Gastroesophageal sphincter (tissue), 4 donors: ENCODE data around the gene BTBD18. TPM values are rescaled to one million over a fixed set of nuclear protein-coding genes. Genes with fewer than 3 reads are reported as not detected.
"Not testable (repeated sequence)": the region's sequence is repeated elsewhere in the genome, so short reads cannot be mapped to it uniquely, and the experiment has no call there.

Source experiments
- ATAC-seq: fragments of 150-250 bp; one replicate; pipeline ENCODE4 v1.9.1; 2016; ENCODE audit warnings: mild to moderate bottlenecking, moderate library complexity
- H3K27ac ChIP-seq, 4 donors: fragments of 200-600 bp; sonication (generic) in 3 of 4; 1 replicate in 3 of 4; 2 replicates in 1 of 4; pipeline ENCODE4 v1.5.1; 2016 to 2019
- H3K27me3 ChIP-seq: fragments of 200-600 bp; sonication (generic); one replicate; pipeline ENCODE4 v1.5.1; 2019
- H3K36me3 ChIP-seq, 2 donors: fragments of 200-600 bp; sonication (generic); one replicate each; pipeline ENCODE4 v1.5.1; 2019; ENCODE audit warnings: control low read depth in 1 of 2
- H3K4me1 ChIP-seq, 3 donors: fragments of 200-600 bp; sonication (generic); 1 replicate in 2 of 3; 2 replicates in 1 of 3; pipeline ENCODE4 v1.5.1; 2016 to 2019; ENCODE audit warnings: control low read depth in 2 of 3
- H3K4me3 ChIP-seq, 2 donors: fragments of 200-600 bp; sonication (generic); one replicate each; pipeline ENCODE4 v1.5.1; 2019; ENCODE audit warnings: mild to moderate bottlenecking in 1 of 2, moderate library complexity in 1 of 2
- H3K9me3 ChIP-seq, 3 donors: fragments of 200-600 bp; sonication (generic); one replicate each; pipeline ENCODE4 v1.5.1; 2017 to 2019; ENCODE audit warnings: control low read depth in 2 of 3
- CTCF ChIP-seq, 4 experiments: fragments of 200-600 bp in 2 of 4; fragments of 450-650 bp in 2 of 4; sonication (generic) in 1 of 4; IDR thresholded peaks; one replicate each; pipeline ENCODE4 v1.5.1; 2017 to 2019; ENCODE audit warnings: antibody characterized with exemption in 4 of 4, mild to moderate bottlenecking in 2 of 4, moderate library complexity in 2 of 4
- EP300 ChIP-seq: sonication (generic); formaldehyde crosslinking; IDR thresholded peaks from one replicate; pipeline ENCODE4 v1.6.1; 2017; ENCODE audit warnings: antibody characterized with exemption, mild to moderate bottlenecking
- POLR2A ChIP-seq, 2 donors: fragments of 450-650 bp; IDR thresholded peaks; one replicate each; pipeline ENCODE4 v1.6.1; 2017; ENCODE audit warnings: antibody characterized with exemption in 2 of 2, mild to moderate bottlenecking in 2 of 2, moderate library complexity in 1 of 2
- POLR2AphosphoS5 ChIP-seq: sonication (generic); formaldehyde crosslinking; IDR thresholded peaks from one replicate; pipeline ENCODE4 v1.6.1; 2017; ENCODE audit warnings: antibody characterized with exemption
- WGBS, 2 donors: methylation state at CpG; one replicate each; pipeline ENCODE4 v1.1.5; 2018; ENCODE audit warnings: low coverage in 1 of 2; 5-methylcytosine and 5-hydroxymethylcytosine counted together
- total RNA-seq, 4 donors: library from RNA; depleted of rRNA; stranded (reverse); fragments of >200 nt; gene quantifications; one replicate each; pipeline ENCODE4 v1.1.0, GENCODE V29; 2016

Gene BTBD18
- total RNA-seq, 4 donors from 2014 or later = not detected

- H3K36me3 ChIP-seq = peaks cover 0 to 5% of the 10 kb centered on the region in 2 donors
- H3K27ac ChIP-seq = peak within 1 kb of the TSS; percentile 88 to 98 (median 92)
- H3K9me3 ChIP-seq = no peaks in the 10 kb centered on the region
- no peaks in the 10 kb centered on the region for H3K27me3 ChIP-seq
- peaks cover 9 to 50% (median 25%) of the 10 kb centered on the region in 3 donors for H3K4me1 ChIP-seq
- H3K4me3 ChIP-seq = peak within 1 kb of the TSS; percentile 82 to 97
- TF ChIP-seq POLR2AphosphoS5 = peak; percentile 79
- peak; percentile 32 to 41 for TF ChIP-seq POLR2A (IDR thresholded peaks at IDR 0.05)
- no peak for TF ChIP-seq EP300
- 0% methylated on average over 15 to 16 of the region's 53 CpGs for WGBS, 2 donors
- peak; percentile 98 for ATAC-seq
These were observed 39.1 kb downstream of the BTBD18 start, which contains the start of gene TMX2 for GRCh38 chr11:57712256-57713150. TSS of gene TMX2 (plus strand) at chr11:57712593. CDS start at chr11:57712619, 26 bp downstream.

- TF ChIP-seq CTCF (IDR thresholded peaks at IDR 0.05) (no peak), POLR2A (IDR thresholded peaks at IDR 0.05) (peak; percentile 32 to 41), EP300 (no peak), POLR2AphosphoS5 (peak; percentile 2)
- Histone ChIP-seq H3K4me3 (peak within 1 kb of the TSS; percentile 82 to 97), H3K36me3 (peaks cover 0 to 9% of the 10 kb centered on the region in 2 donors), H3K27ac (peak within 1 kb of the TSS; percentile 88 to 98 (median 92)), H3K4me1 (peaks cover 9 to 50% (median 25%) of the 10 kb centered on the region in 3 donors), H3K27me3 (no peaks in the 10 kb centered on the region), H3K9me3 (no peaks in the 10 kb centered on the region)
- peak; percentile 52 for ATAC-seq
- 2 to 3% methylated on average over 11 to 27 of the region's 51 CpGs for WGBS, 2 donors
These were observed 40.0 kb downstream of the BTBD18 start, which contains the start of gene MED19 for GRCh38 chr11:57711414-57712255. TSS of gene MED19 (minus strand) at chr11:57712215. CDS start at chr11:57712179, 36 bp downstream.

- Histone ChIP-seq H3K4me1 (peaks cover 9 to 45% (median 23%) of the 10 kb centered on the region in 3 donors), H3K4me3 (no peak overlapping the region), H3K36me3 (peaks cover 0 to 17% of the 10 kb centered on the region in 2 donors), H3K27me3 (no peaks in the 10 kb centered on the region), H3K27ac (no peak overlapping the region), H3K9me3 (no peaks in the 10 kb centered on the region)
- ATAC-seq = no peak
- no peak for TF ChIP-seq POLR2AphosphoS5
- no peak for TF ChIP-seq POLR2A (IDR thresholded peaks at IDR 0.05)
- TF ChIP-seq CTCF (IDR thresholded peaks at IDR 0.05) = no peak
- TF ChIP-seq EP300 = no peak
- 88 to 93% methylated on average over 3 to 5 of the region's 5 CpGs for WGBS, 2 donors
These were observed 41.7 kb downstream of the BTBD18 start for GRCh38 chr11:57709802-57710367.

GRCh38 chr11:57705432-57705831 is 46.2 kb downstream of the BTBD18 start:
- 80 to 81% methylated on average over 3 to 5 of the region's 8 CpGs for WGBS, 2 donors
- H3K4me1 ChIP-seq = peaks cover 0 to 12% (median 0%) of the 10 kb centered on the region in 3 donors
- H3K4me3 ChIP-seq, H3K27ac ChIP-seq, H3K9me3 ChIP-seq, H3K27me3 ChIP-seq, ATAC-seq: not testable (repeated sequence)
- peaks cover 0 to 59% of the 10 kb centered on the region in 2 donors for H3K36me3 ChIP-seq

- no peaks in the 10 kb centered on the region for H3K9me3 ChIP-seq
- H3K36me3 ChIP-seq = peaks cover 0 to 64% of the 10 kb centered on the region in 2 donors
- H3K4me3 ChIP-seq = no peak overlapping the region
- no peaks in the 10 kb centered on the region for H3K27me3 ChIP-seq
- peaks cover 0 to 7% (median 0%) of the 10 kb centered on the region in 3 donors for H3K4me1 ChIP-seq
- WGBS, 2 donors = 59 to 86% methylated on average over 2 to 6 of the region's 6 CpGs
- ATAC-seq = no peak
- TF ChIP-seq POLR2A (IDR thresholded peaks at IDR 0.05) (no peak), POLR2AphosphoS5 (no peak), CTCF (IDR thresholded peaks at IDR 0.05) (no peak), EP300 (no peak)
- H3K27ac ChIP-seq = no peak overlapping the region
These were observed 46.7 kb downstream of the BTBD18 start for GRCh38 chr11:57704932-57705331.
